BLaER1 (cell line): ENCODE measurements around the gene PARD6G.

Source experiments
- H3K27ac ChIP-seq: shearing (Covaris generic); formaldehyde crosslinking; 2 replicates; pipeline ENCODE4 v1.8.1; 2022
- H3K27me3 ChIP-seq: shearing (Covaris generic); formaldehyde crosslinking; 2 replicates; pipeline ENCODE4 v1.8.1; 2022
- H3K36me3 ChIP-seq: shearing (Covaris generic); formaldehyde crosslinking; 2 replicates; pipeline ENCODE4 v1.8.1; 2022
- H3K4me1 ChIP-seq: shearing (Covaris generic); formaldehyde crosslinking; 2 replicates; pipeline ENCODE4 v1.8.1; 2022
- H3K4me2 ChIP-seq: shearing (Covaris generic); formaldehyde crosslinking; 2 replicates; pipeline ENCODE4 v1.8.1; 2022
- H3K4me3 ChIP-seq: shearing (Covaris generic); formaldehyde crosslinking; 2 replicates; pipeline ENCODE4 v1.8.1; 2022
- H3K9ac ChIP-seq: shearing (Covaris generic); formaldehyde crosslinking; 2 replicates; pipeline ENCODE4 v1.8.1; 2022
- H3K9me3 ChIP-seq: shearing (Covaris generic); formaldehyde crosslinking; 2 replicates; pipeline ENCODE4 v1.8.1; 2022
- H4K20me1 ChIP-seq: shearing (Covaris generic); formaldehyde crosslinking; 2 replicates; pipeline ENCODE4 v1.8.1; 2022
- Cebpa-rat ChIP-seq: shearing (Covaris generic); IDR thresholded peaks from 2 replicates; pipeline ENCODE4 v1.8.1; 2022

Gene PARD6G

GRCh38 chr18:80251700-80252099, 4.4 kb upstream of the PARD6G start:
- Histone ChIP-seq H3K4me2 (no peak overlapping the region), H3K27me3 (peaks cover 13% of the 10 kb centered on the region; the same call in 1 of the 2 replicates), H3K4me1 (peaks cover 9% of the 10 kb centered on the region; the same call in 1 of the 2 replicates), H3K27ac (no peak overlapping the region), H4K20me1 (no peaks in the 10 kb centered on the region), H3K9me3 (0 out of 2 replicates have a peak, but pooled peaks cover 7% of the 10 kb centered on the region), H3K36me3 (no peaks in the 10 kb centered on the region), H3K4me3 (no peak overlapping the region), H3K9ac (no peak overlapping the region)
- TF ChIP-seq Cebpa-rat: no peak

- Histone ChIP-seq H3K4me2 (no peak overlapping the region), H3K36me3 (no peaks in the 10 kb centered on the region), H4K20me1 (no peaks in the 10 kb centered on the region), H3K4me1 (peaks cover 14% of the 10 kb centered on the region), H3K9me3 (0 out of 2 replicates have a peak, but pooled peaks cover 7% of the 10 kb centered on the region), H3K4me3 (no peak overlapping the region), H3K27me3 (peaks cover 21% of the 10 kb centered on the region), H3K9ac (no peak overlapping the region), H3K27ac (no peak overlapping the region)
- TF ChIP-seq Cebpa-rat: no peak
Observed at GRCh38 chr18:80250740-80251364, 3.5 kb upstream of the PARD6G start.

- H3K9ac ChIP-seq: no peak overlapping the region
- H3K27me3 ChIP-seq: peaks cover 31% of the 10 kb centered on the region
- no peaks in the 10 kb centered on the region for H3K36me3 ChIP-seq
- peaks cover 15% of the 10 kb centered on the region for H3K4me1 ChIP-seq
- peaks cover 6% of the 10 kb centered on the region; the same call in 1 of the 2 replicates for H4K20me1 ChIP-seq
- no peaks in the 10 kb centered on the region for H3K9me3 ChIP-seq
- no peak overlapping the region for H3K4me3 ChIP-seq
- H3K4me2 ChIP-seq: peak overlapping the region; percentile 2; the same call in 1 of the 2 replicates
- no peak overlapping the region for H3K27ac ChIP-seq
- no peak for TF ChIP-seq Cebpa-rat
Observed at GRCh38 chr18:80249217-80250093, 2.1 kb upstream of the PARD6G start.

- peak overlapping the region; percentile 64 for H3K27ac ChIP-seq
- H3K36me3 ChIP-seq: no peaks in the 10 kb centered on the region
- TF ChIP-seq Cebpa-rat: no peak
- peaks cover 12% of the 10 kb centered on the region; the same call in 1 of the 2 replicates for H4K20me1 ChIP-seq
- peak overlapping the region; percentile 82 for H3K9ac ChIP-seq
- H3K27me3 ChIP-seq: peaks cover 31% of the 10 kb centered on the region
- peaks cover 15% of the 10 kb centered on the region for H3K4me1 ChIP-seq
- peak overlapping the region; percentile 94 for H3K4me2 ChIP-seq
- no peaks in the 10 kb centered on the region for H3K9me3 ChIP-seq
- H3K4me3 ChIP-seq: peak overlapping the region; percentile 84
Observed at GRCh38 chr18:80246445-80247392, 595 bp downstream of the PARD6G start.

GRCh38 chr18:80245781-80246444, 1.4 kb downstream of the PARD6G start:
- Histone ChIP-seq H3K36me3 (no peaks in the 10 kb centered on the region), H3K9me3 (no peaks in the 10 kb centered on the region), H3K4me3 (no peak overlapping the region), H3K4me2 (peak overlapping the region; percentile 94), H3K27ac (no peak overlapping the region), H3K9ac (no peak overlapping the region), H3K27me3 (peaks cover 31% of the 10 kb centered on the region), H4K20me1 (peaks cover 12% of the 10 kb centered on the region; the same call in 1 of the 2 replicates), H3K4me1 (peaks cover 15% of the 10 kb centered on the region)
- TF ChIP-seq Cebpa-rat: no peak

- no peak overlapping the region for H3K4me3 ChIP-seq
- no peaks in the 10 kb centered on the region for H3K9me3 ChIP-seq
- H4K20me1 ChIP-seq: peaks cover 12% of the 10 kb centered on the region; the same call in 1 of the 2 replicates
- no peaks in the 10 kb centered on the region for H3K36me3 ChIP-seq
- H3K4me1 ChIP-seq: peaks cover 15% of the 10 kb centered on the region
- no peak overlapping the region for H3K27ac ChIP-seq
- H3K4me2 ChIP-seq: no peak overlapping the region
- no peak for TF ChIP-seq Cebpa-rat
- no peak overlapping the region for H3K9ac ChIP-seq
- peaks cover 31% of the 10 kb centered on the region for H3K27me3 ChIP-seq
Observed at GRCh38 chr18:80244956-80245730, 2.2 kb downstream of the PARD6G start.

- H3K4me1 ChIP-seq: peaks cover 7% of the 10 kb centered on the region
- peaks cover 12% of the 10 kb centered on the region; the same call in 1 of the 2 replicates for H4K20me1 ChIP-seq
- no peaks in the 10 kb centered on the region for H3K9me3 ChIP-seq
- no peaks in the 10 kb centered on the region for H3K36me3 ChIP-seq
- H3K27me3 ChIP-seq: peaks cover 31% of the 10 kb centered on the region
- H3K9ac ChIP-seq: no peak overlapping the region
- no peak for TF ChIP-seq Cebpa-rat
- no peak overlapping the region for H3K27ac ChIP-seq
- H3K4me2 ChIP-seq: no peak overlapping the region
- no peak overlapping the region for H3K4me3 ChIP-seq
Observed at GRCh38 chr18:80244167-80244566, 3.1 kb downstream of the PARD6G start.

GRCh38 chr18:80243204-80243603, 4.1 kb downstream of the PARD6G start:
- Histone ChIP-seq H3K27ac (no peak overlapping the region), H3K9ac (no peak overlapping the region), H3K36me3 (no peaks in the 10 kb centered on the region), H4K20me1 (peaks cover 12% of the 10 kb centered on the region; the same call in 1 of the 2 replicates), H3K4me3 (no peak overlapping the region), H3K4me1 (peaks cover 6% of the 10 kb centered on the region), H3K4me2 (no peak overlapping the region), H3K27me3 (peaks cover 31% of the 10 kb centered on the region), H3K9me3 (no peaks in the 10 kb centered on the region)
- no peak for TF ChIP-seq Cebpa-rat
